C1 segment of cervical spinal cord (tissue), 14 donors: ENCODE measurements around the gene KLF4.

Experiments used
- DNase-seq, 14 donors: peaks; one replicate each; lab custom pipeline; 2025; lab: John Stamatoyannopoulos, UW

KLF4 gene

GRCh38 chr9:107488375-107489143, 1.0 kb downstream of the KLF4 start:
- peak in 6 of 14 donors; percentile 13 to 37 (median 30) for DNase-seq

- peak in 4 of 14 donors; percentile 11 to 27 (median 23) for DNase-seq
Observed at GRCh38 chr9:107487521-107488374, 1.8 kb downstream of the KLF4 start.

- DNase-seq = no peak
Observed at GRCh38 chr9:107486674-107487520, 2.7 kb downstream of the KLF4 start.

GRCh38 chr9:107485458-107486043, 4.0 kb downstream of the KLF4 start:
- no peak for DNase-seq

GRCh38 chr9:107484117-107484723, 5.3 kb downstream of the KLF4 start:
- peak in 2 of 14 donors; percentile 1 to 8 for DNase-seq

GRCh38 chr9:107483666-107484065, 5.9 kb downstream of the KLF4 start:
- no peak for DNase-seq

- no peak for DNase-seq
Observed at GRCh38 chr9:107481035-107481434, 8.5 kb downstream of the KLF4 start.

- no peak for DNase-seq
Observed at GRCh38 chr9:107480386-107480789, 9.2 kb downstream of the KLF4 start.

GRCh38 chr9:107478805-107479204, 10.8 kb downstream of the KLF4 start:
- no peak for DNase-seq

- DNase-seq = no peak
Observed at GRCh38 chr9:107474124-107474523, 15.4 kb downstream of the KLF4 start.

GRCh38 chr9:107472581-107473340, 16.8 kb downstream of the KLF4 start:
- DNase-seq = no peak

GRCh38 chr9:107471552-107471951, 18.0 kb downstream of the KLF4 start:
- no peak for DNase-seq

- DNase-seq = no peak
Observed at GRCh38 chr9:107467416-107467815, 22.2 kb downstream of the KLF4 start.

GRCh38 chr9:107466826-107467225, 22.7 kb downstream of the KLF4 start:
- DNase-seq = no peak

- DNase-seq = peak in 11 of 14 donors; percentile 2 to 46 (median 27)
Observed at GRCh38 chr9:107465467-107466451, 23.8 kb downstream of the KLF4 start.

- DNase-seq = no peak
Observed at GRCh38 chr9:107464516-107464915, 25.1 kb downstream of the KLF4 start.

GRCh38 chr9:107462691-107463090, 26.9 kb downstream of the KLF4 start:
- DNase-seq = no peak

GRCh38 chr9:107460153-107461023, 29.2 kb downstream of the KLF4 start:
- no peak for DNase-seq
